Measurements from ENCODE around the gene NCK1.

GRCh38 chr3:136959599-136959998 lies 97.6 kb downstream of the NCK1 start:
- TF ChIP-seq CTCF (IDR thresholded peaks at IDR 0.05) = no peak
- no peak for TF ChIP-seq POLR2A (IDR thresholded peaks at IDR 0.05)
- TF ChIP-seq POLR2AphosphoS5 (IDR thresholded peaks at IDR 0.05) = no peak

Measured in upper lobe of left lung (tissue), 4 donors.